K562 (cell line): ENCODE results near the gene OR52I2. TPM values are rescaled to one million over a fixed set of nuclear protein-coding genes. Genes with fewer than 3 reads are reported as not detected.

ENCODE experiments used
- ARID1B ChIP-seq: fragments of 450-650 bp; IDR thresholded peaks from 2 replicates; pipeline ENCODE4 v1.6.1; 2016; ENCODE audit warnings: antibody characterized with exemption, mild to moderate bottlenecking, inconsistent platforms
- CUX1 ChIP-seq: fragments of 200-800 bp; sonication (Bioruptor generic); IDR thresholded peaks from 2 replicates; pipeline ENCODE4 v1.6.1; 2016; ENCODE audit warnings: missing genetic modification characterization, missing compliant biosample characterization
- FOXK2 ChIP-seq, 2 experiments: fragments of 450-650 bp; IDR thresholded peaks in 1 of 2; conservative IDR thresholded peaks in 1 of 2; 2 replicates each; pipeline ENCODE4 v1.6.1; 2016; ENCODE audit warnings: low read depth in 2 of 2, mild to moderate bottlenecking in 1 of 2
- MAZ ChIP-seq, 2 experiments: fragments of 450-650 bp in 1 of 2; sonication (generic) in 1 of 2; formaldehyde crosslinking; IDR thresholded peaks in 1 of 2; conservative IDR thresholded peaks in 1 of 2; 2 replicates each; pipeline versions ENCODE4 v1.4.0 to v1.5.0; 2020; ENCODE audit warnings: mild to moderate bottlenecking in 1 of 2, missing genetic modification reagents in 1 of 2
- MEF2D ChIP-seq: conservative IDR thresholded peaks from 2 replicates; pipeline ENCODE4 v1.6.1; 2016; ENCODE audit warnings: low read depth, missing genetic modification characterization, missing compliant biosample characterization
- NR2F6 ChIP-seq: fragments of 450-650 bp; formaldehyde crosslinking; IDR thresholded peaks from 2 replicates; pipeline ENCODE4 v1.4.0; 2020; ENCODE audit warnings: mild to moderate bottlenecking
- SAP30 ChIP-seq: fragments of 200-600 bp; sonication (generic); IDR thresholded peaks from 2 replicates; pipeline ENCODE4 v1.6.1; 2012; ENCODE audit warnings: borderline replicate concordance, low read depth, mild to moderate bottlenecking, moderate library complexity, low read length, control low read depth, inconsistent platforms; ENCODE audit not compliant: insufficient read depth, poor library complexity, severe bottlenecking
- SOX6 ChIP-seq: fragments of 450-650 bp; IDR thresholded peaks from 2 replicates; pipeline ENCODE4 v1.6.1; 2014; ENCODE audit warnings: mild to moderate bottlenecking
- THRB ChIP-seq: fragments of 450-650 bp; formaldehyde crosslinking; conservative IDR thresholded peaks from 2 replicates; pipeline ENCODE4 v1.4.0; 2022; ENCODE audit warnings: mild to moderate bottlenecking, missing genetic modification characterization
- TOE1 ChIP-seq, 2 experiments: fragments of 450-650 bp in 1 of 2; sonication (generic) in 1 of 2; formaldehyde crosslinking in 1 of 2; IDR thresholded peaks; 2 replicates each; pipeline versions ENCODE4 v1.7.1 to v1.8.0; 2016 to 2022; ENCODE audit warnings: borderline replicate concordance in 2 of 2, mild to moderate bottlenecking in 2 of 2, antibody characterized with exemption in 1 of 2, inconsistent platforms in 1 of 2, low read depth in 1 of 2, missing genetic modification reagents in 1 of 2, moderate library complexity in 1 of 2
- U2AF2 ChIP-seq: fragments of 200-400 bp; formaldehyde crosslinking; optimal IDR thresholded peaks from 2 replicates; pipeline ENCODE3; 2017; ENCODE audit warnings: low read depth, mild to moderate bottlenecking, low read length
- ZMIZ1 ChIP-seq, 2 experiments: fragments of 150-350 bp in 1 of 2; IDR thresholded peaks; 2 replicates each; pipeline ENCODE4 v1.6.1; 2012 to 2016; ENCODE audit warnings: low read depth in 2 of 2, low read length in 2 of 2, mild to moderate bottlenecking in 1 of 2, moderate library complexity in 1 of 2
- ZNF347 ChIP-seq: fragments of 450-650 bp; formaldehyde crosslinking; IDR thresholded peaks from 2 replicates; pipeline ENCODE4 v1.4.0; 2020; ENCODE audit warnings: low read depth, mild to moderate bottlenecking, moderate library complexity
- ZNF586 ChIP-seq: fragments of 450-650 bp; formaldehyde crosslinking; conservative IDR thresholded peaks from 2 replicates; pipeline ENCODE4 v1.4.0; 2020; ENCODE audit warnings: mild to moderate bottlenecking, moderate library complexity
- polyA plus RNA-seq, 8 experiments: library from polyadenylated mRNA; depleted of rRNA in 4 of 8; stranded (reverse) in 5 of 8; unstranded in 3 of 8; fragments of >200 nt; fragmentation: Nextera tagmentation in 2 of 8; fragmentation: Illumina TruSeq in 1 of 8; extraction: Ambion mirVana in 2 of 8; extraction: Trizol in 1 of 8; gene quantifications; 2 replicates each; pipeline versions ENCODE4 v1.2.1 to v1.2.3, GENCODE V29; 2011 to 2014; ENCODE audit warnings: inconsistent platforms in 1 of 8, missing spikeins in 1 of 8
- total RNA-seq, 7 experiments: library from RNA; depleted of rRNA in 6 of 7; stranded (reverse); fragments of >200 nt in 6 of 7; fragmentation: Illumina TruSeq in 2 of 7; extraction: Trizol in 2 of 7; gene quantifications; 2 replicates each; pipeline versions ENCODE4 v1.2.1 to v1.2.3, GENCODE V29; 2011 to 2021; ENCODE audit warnings: low replicate concordance in 1 of 7

OR52I2 gene
- total and polyA plus RNA-seq, 9 of the 15 experiments (the other 6 are each of a cell fraction or from before 2014, with no cell fraction given) = not detected

- no peak for TF ChIP-seq CUX1 (CRISPR knock-in tag)
- peak; percentile 61; the same call in 1 of the 2 replicates for TF ChIP-seq ARID1B
- TF ChIP-seq MAZ (CRISPR knock-in tag; conservative IDR thresholded peaks at IDR 0.05 in 1 of 2, IDR thresholded peaks at IDR 0.05 in 1 of 2) = no peak
- no peak for TF ChIP-seq U2AF2
- TF ChIP-seq SOX6 = 0 out of 2 replicates have a peak, but pooled peaks have one; percentile 15
- no peak for TF ChIP-seq TOE1 (IDR thresholded peaks at IDR 0.05; ENCODE audit: borderline replicate concordance)
- TF ChIP-seq TOE1 (CRISPR knock-in tag; IDR thresholded peaks at IDR 0.05; ENCODE audit: borderline replicate concordance, low read depth) = no peak
- TF ChIP-seq ZMIZ1 (IDR thresholded peaks at IDR 0.05; ENCODE audit: low read depth in 2 of 2, low read length in 2 of 2) = no peak
- TF ChIP-seq ZNF586 (CRISPR knock-in tag) = no peak
- TF ChIP-seq THRB = no peak
- no peak for TF ChIP-seq ZNF347 (CRISPR knock-in tag)
- no peak for TF ChIP-seq MEF2D (tag)
- TF ChIP-seq SAP30 = no peak
- no peak for TF ChIP-seq NR2F6 (CRISPR knock-in tag)
- TF ChIP-seq FOXK2 (conservative IDR thresholded peaks at IDR 0.05 in 1 of 2, IDR thresholded peaks at IDR 0.05 in 1 of 2; ENCODE audit: low read depth in 2 of 2) = no peak
Observed at GRCh38 chr11:4619514-4619913, 38.0 kb downstream of the OR52I2 start (continued).
